Keratinocyte (primary cell): Measurements from ENCODE around the gene TSPAN11. TPM values are rescaled to one million over a fixed set of nuclear protein-coding genes. Genes with fewer than 3 reads are reported as not detected.

Source experiments
- DNase-seq: peaks from one replicate; pipeline ENCODE4 v3.0.0-alpha.2; 2011; ENCODE audit warnings: low read depth, missing footprints, low spot score
- FAIRE-seq: peaks from 2 replicates; lab custom pipeline; 2011; peaks lifted over from hg19 to GRCh38; lab: Jason Lieb, UNC
- H2AFZ ChIP-seq: 2 replicates; pipeline ENCODE4 v1.6.0; 2012; ENCODE audit warnings: low read length, control low read depth, inconsistent platforms; ENCODE audit not compliant: control insufficient read depth
- H3K27ac ChIP-seq: 2 replicates; pipeline ENCODE4 v1.5.1; 2011; ENCODE audit warnings: low read length; ENCODE audit not compliant: control insufficient read depth, insufficient read depth
- H3K27me3 ChIP-seq: 3 replicates; pipeline ENCODE4 v1.6.0; 2011; ENCODE audit warnings: low read length; ENCODE audit not compliant: control insufficient read depth, insufficient read depth; ENCODE audit errors: extremely low read depth
- H3K36me3 ChIP-seq, 2 experiments: 2 replicates in 1 of 2; 3 replicates in 1 of 2; pipeline ENCODE4 v1.5.1; 2011; ENCODE audit warnings: low read length in 2 of 2, mild to moderate bottlenecking in 1 of 2; ENCODE audit not compliant: control insufficient read depth in 2 of 2, insufficient read depth in 2 of 2; ENCODE audit errors: extremely low read depth in 1 of 2
- H3K4me1 ChIP-seq: 3 replicates; pipeline ENCODE4 v1.5.1; 2011; ENCODE audit warnings: low read length; ENCODE audit not compliant: control insufficient read depth, insufficient read depth; ENCODE audit errors: extremely low read depth
- H3K4me2 ChIP-seq: 3 replicates; pipeline ENCODE4 v1.6.0; 2011; ENCODE audit warnings: low read depth, low read length; ENCODE audit not compliant: control insufficient read depth, insufficient read depth; ENCODE audit errors: extremely low read depth
- H3K4me3 ChIP-seq, 3 experiments: fragments of 200-600 bp in 1 of 3; sonication (generic) in 1 of 3; 2 replicates in 2 of 3; 3 replicates in 1 of 3; pipeline ENCODE4 v1.5.1; 2011 to 2016; ENCODE audit warnings: low read length in 3 of 3, mild to moderate bottlenecking in 3 of 3, control low read depth in 2 of 3, inconsistent platforms in 1 of 3, low read depth in 1 of 3, mixed read lengths in 1 of 3, mixed run types in 1 of 3, moderate library complexity in 1 of 3; ENCODE audit not compliant: control insufficient read depth in 2 of 3, insufficient read depth in 2 of 3; ENCODE audit errors: extremely low read depth in 1 of 3
- H3K79me2 ChIP-seq: 2 replicates; pipeline ENCODE4 v1.6.0; 2012; ENCODE audit warnings: low read length; ENCODE audit not compliant: control insufficient read depth, insufficient read depth
- H3K9ac ChIP-seq: 3 replicates; pipeline ENCODE4 v1.6.0; 2011; ENCODE audit warnings: low read length; ENCODE audit not compliant: control insufficient read depth, insufficient read depth; ENCODE audit errors: extremely low read depth
- H3K9me1 ChIP-seq: 3 replicates; pipeline ENCODE4 v1.6.0; 2011; ENCODE audit warnings: low read length; ENCODE audit not compliant: control insufficient read depth, insufficient read depth; ENCODE audit errors: extremely low read depth
- H3K9me3 ChIP-seq: 2 replicates; pipeline ENCODE4 v1.5.1; 2012; ENCODE audit warnings: low read depth, low read length; ENCODE audit not compliant: control insufficient read depth
- H4K20me1 ChIP-seq: 3 replicates; pipeline ENCODE4 v1.6.0; 2011; ENCODE audit warnings: low read length; ENCODE audit not compliant: control insufficient read depth, insufficient read depth; ENCODE audit errors: extremely low read depth
- CTCF ChIP-seq, 3 experiments: IDR thresholded peaks in 1 of 3; conservative IDR thresholded peaks in 1 of 3; optimal IDR thresholded peaks in 1 of 3; 2 replicates in 2 of 3; 3 replicates in 1 of 3; pipeline versions ENCODE3 to v1.5.1; 2011; ENCODE audit warnings: low read length in 3 of 3, mild to moderate bottlenecking in 3 of 3, moderate library complexity in 2 of 3, control low read depth in 1 of 3, inconsistent platforms in 1 of 3; ENCODE audit not compliant: insufficient read depth in 2 of 3; ENCODE audit errors: extremely low read depth in 1 of 3
- EZH2 ChIP-seq: IDR thresholded peaks from one replicate; pipeline ENCODE4 v1.6.1; 2012; ENCODE audit warnings: inconsistent platforms, mild to moderate bottlenecking, low read length, moderate library complexity
- dilution Hi-C: fragments of 300-500 bp; cut with MboI; formaldehyde crosslinking; loops from one replicate; pipeline ENCODE4 v1.7.0; 2020; ENCODE audit warnings: low sequenced_read_pairs; ENCODE audit not compliant: extremely low pct_ligation_motif_present
- polyA plus RNA-seq, 5 experiments: library from polyadenylated mRNA; depleted of rRNA in 3 of 5; stranded (reverse) in 3 of 5; stranded (forward) in 1 of 5; unstranded in 1 of 5; fragments of >200 nt; gene quantifications; 1 replicate in 1 of 5; 2 replicates in 3 of 5; 3 replicates in 1 of 5; pipeline versions ENCODE4 v1.2.1 to v1.2.3, GENCODE V29; 2011 to 2012; ENCODE audit warnings: missing spikeins in 2 of 5, low read depth in 1 of 5, low replicate concordance in 1 of 5

The TSPAN11 gene
- polyA plus RNA-seq, 1 donor (not counting 4 experiments of a cell fraction or from before 2014, with no cell fraction given) = not detected

- TF ChIP-seq EZH2 (no peak), CTCF (optimal IDR thresholded peaks at IDR 0.05 in 1 of 3, IDR thresholded peaks at IDR 0.05 in 1 of 3, conservative IDR thresholded peaks at IDR 0.05 in 1 of 3; ENCODE audit: extremely low read depth in 1 of 3, insufficient read depth in 2 of 3, low read length in 3 of 3) (no peak)
- Histone ChIP-seq H3K27me3 (peaks cover 34% of the 10 kb centered on the region), H3K27ac (no peak overlapping the region), H3K4me3 (no peak overlapping the region), H3K9me3 (no peaks in the 10 kb centered on the region), H3K4me2 (no peak overlapping the region), H3K36me3 (no peaks in the 10 kb centered on the region), H4K20me1 (no peaks in the 10 kb centered on the region), H2AFZ (no peak overlapping the region), H3K9me1 (no peaks in the 10 kb centered on the region), H3K79me2 (no peaks in the 10 kb centered on the region), H3K4me1 (no peaks in the 10 kb centered on the region), H3K9ac (no peak overlapping the region)
- FAIRE-seq = no peak
- DNase-seq = no peak
- dilution Hi-C loops = no loop called here
Observed at GRCh38 chr12:30923057-30923456, 3.5 kb upstream of the TSPAN11 start.

GRCh38 chr12:30925607-30926242, 823 bp upstream of the TSPAN11 start:
- Histone ChIP-seq H3K36me3 (no peaks in the 10 kb centered on the region), H3K9me3 (no peaks in the 10 kb centered on the region), H3K9ac (no peak overlapping the region), H4K20me1 (no peaks in the 10 kb centered on the region), H3K27ac (no peak overlapping the region), H3K4me1 (no peaks in the 10 kb centered on the region), H3K27me3 (peaks cover 36% of the 10 kb centered on the region), H2AFZ (no peak overlapping the region), H3K4me2 (no peak overlapping the region), H3K4me3 (peak overlapping the region in 2 of 3 experiments; percentile 22 to 31), H3K9me1 (no peaks in the 10 kb centered on the region), H3K79me2 (no peaks in the 10 kb centered on the region)
- DNase-seq (no peak), FAIRE-seq (no peak)
- no peak for TF ChIP-seq EZH2
- no peak for TF ChIP-seq CTCF (optimal IDR thresholded peaks at IDR 0.05 in 1 of 3, IDR thresholded peaks at IDR 0.05 in 1 of 3, conservative IDR thresholded peaks at IDR 0.05 in 1 of 3; ENCODE audit: extremely low read depth in 1 of 3, insufficient read depth in 2 of 3, low read length in 3 of 3)
- dilution Hi-C loops = no loop called here
